Vagina (tissue), 2 donors: ENCODE measurements around the gene S100A3.

ENCODE experiments used
- POLR2A ChIP-seq, 2 donors: fragments of 450-650 bp; IDR thresholded peaks; one replicate each; pipeline ENCODE4 v1.6.1; 2017; ENCODE audit warnings: antibody characterized with exemption in 2 of 2, mild to moderate bottlenecking in 2 of 2, moderate library complexity in 2 of 2
- TF ChIP-seq, protein P1 (sequence below), 3 experiments: fragments of 450-650 bp in 2 of 3; fragments of 200-600 bp in 1 of 3; sonication (generic) in 1 of 3; IDR thresholded peaks; one replicate each; pipeline ENCODE4 v1.5.1; 2017 to 2019; ENCODE audit warnings: antibody characterized with exemption in 3 of 3, mild to moderate bottlenecking in 2 of 3, moderate library complexity in 2 of 3

DNA sequence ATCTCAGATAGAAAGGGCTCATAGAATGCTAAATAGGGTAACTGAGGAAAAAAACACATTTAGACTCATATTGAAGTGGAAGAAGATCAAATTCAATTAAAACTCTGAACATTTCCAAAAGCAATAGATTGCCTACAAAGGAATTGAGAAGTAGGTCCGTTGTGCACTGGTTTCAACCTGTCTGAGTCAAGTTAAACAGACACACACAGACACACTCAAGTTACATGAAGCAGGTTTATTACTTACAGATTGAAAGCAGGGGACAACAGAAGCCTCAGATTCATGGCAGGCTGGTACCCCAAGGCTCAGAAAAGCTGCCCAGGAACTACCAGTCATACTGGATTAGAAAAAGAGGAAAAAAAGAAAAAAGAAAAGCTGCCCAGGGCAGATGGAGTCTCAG is 37.3 kb upstream of the S100A3 start:
- TF ChIP-seq, protein P1, sequence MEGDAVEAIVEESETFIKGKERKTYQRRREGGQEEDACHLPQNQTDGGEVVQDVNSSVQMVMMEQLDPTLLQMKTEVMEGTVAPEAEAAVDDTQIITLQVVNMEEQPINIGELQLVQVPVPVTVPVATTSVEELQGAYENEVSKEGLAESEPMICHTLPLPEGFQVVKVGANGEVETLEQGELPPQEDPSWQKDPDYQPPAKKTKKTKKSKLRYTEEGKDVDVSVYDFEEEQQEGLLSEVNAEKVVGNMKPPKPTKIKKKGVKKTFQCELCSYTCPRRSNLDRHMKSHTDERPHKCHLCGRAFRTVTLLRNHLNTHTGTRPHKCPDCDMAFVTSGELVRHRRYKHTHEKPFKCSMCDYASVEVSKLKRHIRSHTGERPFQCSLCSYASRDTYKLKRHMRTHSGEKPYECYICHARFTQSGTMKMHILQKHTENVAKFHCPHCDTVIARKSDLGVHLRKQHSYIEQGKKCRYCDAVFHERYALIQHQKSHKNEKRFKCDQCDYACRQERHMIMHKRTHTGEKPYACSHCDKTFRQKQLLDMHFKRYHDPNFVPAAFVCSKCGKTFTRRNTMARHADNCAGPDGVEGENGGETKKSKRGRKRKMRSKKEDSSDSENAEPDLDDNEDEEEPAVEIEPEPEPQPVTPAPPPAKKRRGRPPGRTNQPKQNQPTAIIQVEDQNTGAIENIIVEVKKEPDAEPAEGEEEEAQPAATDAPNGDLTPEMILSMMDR (IDR thresholded peaks at IDR 0.05) = no peak
- TF ChIP-seq POLR2A (IDR thresholded peaks at IDR 0.05) = no peak
